AG09309 (cell line): ENCODE data around the gene CCT3.

ENCODE experiments used
- DNase-seq: peaks from one replicate; pipeline ENCODE4 v3.0.0-alpha.2; 2010; ENCODE audit warnings: low read depth
- H3K4me3 ChIP-seq: 2 replicates; pipeline ENCODE4 v1.5.1; 2011; ENCODE audit warnings: mild to moderate bottlenecking, low read depth, low read length, moderate library complexity; ENCODE audit not compliant: control insufficient read depth
- TF ChIP-seq, protein P1 (sequence below): IDR thresholded peaks from 2 replicates; pipeline ENCODE4 v1.5.1; 2011; ENCODE audit warnings: mild to moderate bottlenecking, low read depth, low read length, inconsistent platforms; ENCODE audit not compliant: insufficient read depth, control insufficient read depth; ENCODE audit errors: missing control alignments

The CCT3 gene

DNA sequence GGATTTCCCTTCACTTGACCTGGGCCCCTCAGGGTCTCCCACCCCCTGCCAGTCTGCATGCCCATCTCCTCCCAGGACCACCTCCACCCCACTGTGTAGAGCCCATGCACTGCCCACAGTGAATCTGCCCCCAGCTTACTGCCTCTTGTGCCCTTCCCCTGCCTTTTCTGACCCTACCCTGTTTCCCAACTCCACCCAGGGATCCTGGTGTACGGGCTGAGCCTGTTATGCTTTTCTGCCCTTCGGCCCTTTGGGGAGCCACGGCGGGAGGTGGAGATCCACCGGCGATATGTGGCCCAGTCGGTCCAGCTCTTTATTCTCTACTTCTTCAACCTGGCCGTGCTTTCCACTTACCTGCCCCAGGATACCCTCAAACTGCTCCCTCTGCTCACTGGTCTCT lies 52.0 kb downstream of the CCT3 start:
- no peak for DNase-seq
- H3K4me3 ChIP-seq = no peak overlapping the region
- TF ChIP-seq, protein P1, sequence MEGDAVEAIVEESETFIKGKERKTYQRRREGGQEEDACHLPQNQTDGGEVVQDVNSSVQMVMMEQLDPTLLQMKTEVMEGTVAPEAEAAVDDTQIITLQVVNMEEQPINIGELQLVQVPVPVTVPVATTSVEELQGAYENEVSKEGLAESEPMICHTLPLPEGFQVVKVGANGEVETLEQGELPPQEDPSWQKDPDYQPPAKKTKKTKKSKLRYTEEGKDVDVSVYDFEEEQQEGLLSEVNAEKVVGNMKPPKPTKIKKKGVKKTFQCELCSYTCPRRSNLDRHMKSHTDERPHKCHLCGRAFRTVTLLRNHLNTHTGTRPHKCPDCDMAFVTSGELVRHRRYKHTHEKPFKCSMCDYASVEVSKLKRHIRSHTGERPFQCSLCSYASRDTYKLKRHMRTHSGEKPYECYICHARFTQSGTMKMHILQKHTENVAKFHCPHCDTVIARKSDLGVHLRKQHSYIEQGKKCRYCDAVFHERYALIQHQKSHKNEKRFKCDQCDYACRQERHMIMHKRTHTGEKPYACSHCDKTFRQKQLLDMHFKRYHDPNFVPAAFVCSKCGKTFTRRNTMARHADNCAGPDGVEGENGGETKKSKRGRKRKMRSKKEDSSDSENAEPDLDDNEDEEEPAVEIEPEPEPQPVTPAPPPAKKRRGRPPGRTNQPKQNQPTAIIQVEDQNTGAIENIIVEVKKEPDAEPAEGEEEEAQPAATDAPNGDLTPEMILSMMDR = no peak

DNA sequence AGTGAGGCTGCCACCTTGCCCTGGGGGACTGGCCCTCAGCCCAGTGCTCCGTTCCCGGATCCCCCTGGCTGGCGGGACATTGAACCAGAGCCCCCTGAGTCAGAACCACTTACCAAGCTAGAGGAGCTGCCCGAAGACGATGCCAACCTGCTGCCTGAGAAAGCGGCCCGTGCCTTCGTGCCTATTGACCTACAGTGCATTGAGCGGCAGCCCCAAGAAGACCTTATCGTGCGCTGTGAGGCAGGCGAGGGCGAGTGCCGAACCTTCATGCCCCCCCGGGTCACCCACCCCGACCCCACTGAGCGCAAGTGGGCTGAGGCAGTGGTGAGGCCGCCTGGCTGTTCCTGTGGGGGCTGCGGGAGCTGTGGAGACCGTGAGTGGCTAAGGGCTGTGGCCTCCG lies 52.7 kb downstream of the CCT3 start:
- no peak overlapping the region for H3K4me3 ChIP-seq
- TF ChIP-seq, protein P1 = no peak
- no peak for DNase-seq

DNA sequence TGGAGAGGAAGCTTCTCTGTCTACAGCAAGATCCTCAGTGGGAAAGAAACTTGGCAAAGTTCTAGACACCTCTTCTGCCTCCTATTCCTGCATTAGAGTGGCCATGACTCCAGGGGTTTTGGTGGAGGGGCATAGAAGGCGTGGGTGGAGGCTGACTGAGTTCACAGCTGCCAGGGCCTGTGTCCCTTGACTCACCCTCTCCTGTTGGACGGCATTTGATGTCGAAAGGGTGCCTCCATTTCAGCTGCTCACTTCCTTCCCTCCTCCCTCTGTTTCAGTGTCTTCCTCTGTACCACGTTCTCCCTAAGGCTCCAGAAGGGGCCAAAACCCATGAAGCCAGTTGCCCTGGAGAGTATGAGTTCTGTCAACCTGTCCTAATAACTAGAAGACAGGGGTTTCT lies 53.3 kb downstream of the CCT3 start:
- H3K4me3 ChIP-seq = no peak overlapping the region
- TF ChIP-seq, protein P1 = no peak
- DNase-seq = no peak

DNA sequence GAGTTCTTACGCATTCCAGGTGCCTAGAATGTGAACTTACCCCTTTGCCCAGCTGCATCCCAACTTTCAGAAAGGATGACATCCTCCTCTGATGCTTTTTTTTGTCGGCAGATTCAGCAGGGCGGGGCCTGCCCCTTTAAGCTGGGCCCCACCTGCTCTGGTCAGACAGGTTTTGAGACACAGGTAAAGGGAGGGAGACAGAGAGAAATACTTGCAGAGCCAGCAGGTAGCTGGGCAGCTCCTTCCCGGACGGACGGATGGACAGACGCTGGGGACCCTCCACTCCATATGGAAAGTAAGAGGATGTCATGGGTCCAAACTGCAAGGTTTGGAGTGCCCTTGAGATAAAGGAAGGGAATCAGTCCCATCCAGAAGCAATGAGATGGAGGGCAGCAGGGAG lies 54.0 kb downstream of the CCT3 start, which contains the start of gene TMEM79:
Gene TMEM79, plus strand, starts transcription at position 214 of the 400 bp plus-strand sequence. CDS start 902 bp downstream, outside the sequence.
- H3K4me3 ChIP-seq = peak within 1 kb of the TSS; percentile 71
- TF ChIP-seq, protein P1 = no peak
- no peak for DNase-seq

DNA sequence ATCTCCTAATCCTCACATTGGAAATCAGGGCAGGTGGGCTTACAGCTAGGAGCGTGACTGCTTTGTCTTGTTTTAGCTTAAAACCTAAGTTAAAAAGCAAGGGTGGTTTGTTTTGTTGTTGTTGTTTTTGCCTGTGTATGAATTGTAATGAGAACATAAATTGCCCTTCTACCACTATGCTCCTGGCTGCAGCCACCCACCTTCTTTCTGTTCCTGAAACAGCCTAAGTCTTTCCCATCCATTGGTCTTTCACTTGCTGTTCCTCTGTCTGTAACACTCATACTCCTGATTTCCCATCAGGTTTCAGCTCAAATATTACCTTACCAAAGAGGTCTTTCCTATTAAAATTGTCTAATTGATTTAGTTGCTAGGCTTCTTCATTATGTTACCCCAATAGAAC lies 54.6 kb downstream of the CCT3 start:
- TF ChIP-seq, protein P1 = no peak
- no peak for DNase-seq
- peak overlapping the region; percentile 71 for H3K4me3 ChIP-seq

DNA sequence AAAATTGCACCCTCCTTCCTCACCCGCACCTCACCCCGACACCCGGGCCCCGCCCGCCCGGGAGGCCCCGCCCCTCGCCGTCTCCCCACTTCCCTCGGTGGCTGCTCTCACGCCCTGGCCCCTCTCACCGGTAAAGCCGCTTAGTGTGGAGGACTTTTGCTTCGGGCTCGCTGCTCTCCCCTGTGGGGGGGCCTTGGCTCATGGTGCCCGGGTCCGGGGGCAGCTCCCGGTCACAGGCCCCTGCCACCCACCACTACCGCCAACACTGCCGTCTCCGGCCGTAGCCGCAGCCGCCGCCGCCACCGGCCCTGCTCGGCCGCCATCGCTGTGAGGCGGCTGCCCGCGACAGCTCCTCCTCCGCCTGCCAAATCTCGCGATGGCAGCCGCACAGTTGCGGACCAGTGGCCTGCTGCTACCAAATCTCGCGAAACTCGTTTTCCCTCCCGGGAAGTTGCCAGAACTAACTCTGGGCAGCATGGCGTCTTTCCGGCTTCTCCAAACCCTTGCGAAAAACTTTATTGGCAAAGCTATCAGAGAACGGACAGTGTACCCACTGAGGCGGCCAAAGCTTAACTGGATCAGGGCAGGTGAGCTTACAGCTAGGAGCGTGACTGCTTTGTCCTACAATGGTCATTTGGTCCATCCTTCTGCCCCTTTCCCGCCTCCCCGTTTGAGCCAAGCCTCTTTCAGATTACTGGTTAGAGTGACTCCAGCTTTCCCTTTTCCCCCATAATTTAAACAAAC lies 55.4 kb downstream of the CCT3 start, which contains the start of gene SMG5:
Gene SMG5, minus strand, starts transcription at position 347 of the 744 bp plus-strand sequence. Its CDS starts 145 bp downstream, at position 202.
- peak within 1 kb of the TSS; percentile 71 for H3K4me3 ChIP-seq
- peak; percentile 97 for DNase-seq
- TF ChIP-seq, protein P1 = no peak
